Activated T-cell treated with anti-CD3 and anti-CD28 coated beads, Interleukin-2, amount 50 U/mL, for 48 hours (primary cell): ENCODE measurements around the gene GRM3.
"Not testable (repeated sequence)": the region's sequence is repeated elsewhere in the genome, so short reads cannot be mapped to it uniquely, and the experiment has no call there.

Experiments used
- DNase-seq, 2 experiments: peaks; one replicate each; pipeline ENCODE4 v3.0.0-alpha.2; 2020

GRM3 gene

GRCh38 chr7:86643561-86644281 is at the start of gene GRM3:
Gene GRM3, plus strand, starts transcription at chr7:86643909. Its CDS starts 121,237 bp downstream, at chr7:86765146.
- no peak for DNase-seq

- DNase-seq, result no peak
Measured at GRCh38 chr7:86598311-86598710, 45.4 kb upstream of the GRM3 start.

- DNase-seq, result no peak
Measured at GRCh38 chr7:86598721-86599120, 45.0 kb upstream of the GRM3 start.

GRCh38 chr7:86600506-86601290 is 43.0 kb upstream of the GRM3 start:
- no peak for DNase-seq

- DNase-seq, result not testable (repeated sequence)
Measured at GRCh38 chr7:86615711-86616110, 28.0 kb upstream of the GRM3 start.

GRCh38 chr7:86644282-86645224 is 844 bp downstream of the GRM3 start:
- DNase-seq, result no peak

GRCh38 chr7:86645225-86645608 is 1.5 kb downstream of the GRM3 start:
- DNase-seq, result no peak

- no peak for DNase-seq
Measured at GRCh38 chr7:86645676-86646276, 2.1 kb downstream of the GRM3 start.

- no peak for DNase-seq
Measured at GRCh38 chr7:86647385-86648094, 3.8 kb downstream of the GRM3 start.

GRCh38 chr7:86648169-86648568 is 4.5 kb downstream of the GRM3 start:
- no peak for DNase-seq

GRCh38 chr7:86653919-86654659 is 10.4 kb downstream of the GRM3 start:
- DNase-seq, result no peak

GRCh38 chr7:86657948-86658347 is 14.2 kb downstream of the GRM3 start:
- DNase-seq, result no peak

GRCh38 chr7:86660950-86661462 is 17.3 kb downstream of the GRM3 start:
- no peak for DNase-seq

- DNase-seq, result no peak
Measured at GRCh38 chr7:86664486-86664885, 20.8 kb downstream of the GRM3 start.

GRCh38 chr7:86664991-86665390 is 21.3 kb downstream of the GRM3 start:
- DNase-seq, result no peak

- DNase-seq, result no peak
Measured at GRCh38 chr7:86665669-86666068, 22.0 kb downstream of the GRM3 start.

GRCh38 chr7:86667732-86668131 is 24.0 kb downstream of the GRM3 start:
- no peak for DNase-seq

GRCh38 chr7:86668315-86668714 is 24.6 kb downstream of the GRM3 start:
- no peak for DNase-seq

- no peak for DNase-seq
Measured at GRCh38 chr7:86687831-86688230, 44.1 kb downstream of the GRM3 start.

GRCh38 chr7:86689363-86689762 is 45.7 kb downstream of the GRM3 start:
- no peak for DNase-seq

- DNase-seq, result no peak
Measured at GRCh38 chr7:86692755-86693154, 49.0 kb downstream of the GRM3 start.
